GM21576 (cell line): ENCODE measurements around the gene PRR5L.
A peak's percentile ranks its signal among the peaks of the same experiment; 100 is the strongest.
"Not testable (repeated sequence)": the region's sequence is repeated elsewhere in the genome, so short reads cannot be mapped to it uniquely, and the experiment has no call there.

Experiments
- ATAC-seq: cut with Tn5 transposase; IDR thresholded peaks from one replicate; pipeline ENCODE4 v1.9.1; 2021; ENCODE audit warnings: mild to moderate bottlenecking, moderate library complexity; ENCODE audit not compliant: unreplicated experiment

Gene PRR5L

DNA sequence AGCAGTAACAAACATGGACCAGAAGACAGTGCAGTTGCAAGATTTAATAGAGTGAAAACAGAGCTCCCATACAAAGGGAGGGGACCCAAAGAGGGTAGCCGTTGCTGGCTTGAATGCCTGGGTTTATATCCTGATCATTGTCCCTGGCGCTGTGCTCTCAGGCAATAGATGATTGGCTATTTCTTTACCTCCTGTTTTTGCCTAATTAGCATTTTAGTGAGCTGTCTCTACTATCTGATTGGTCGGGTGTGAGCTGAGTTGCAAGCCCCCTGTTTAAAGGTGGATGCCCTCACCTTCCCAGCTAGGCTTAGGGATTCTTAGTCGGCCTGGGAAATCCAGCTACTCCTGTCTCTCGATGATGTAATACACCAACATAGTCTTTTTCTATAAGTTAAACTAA, 29.3 kb downstream of the PRR5L start:
- ATAC-seq, result not testable (repeated sequence)

DNA sequence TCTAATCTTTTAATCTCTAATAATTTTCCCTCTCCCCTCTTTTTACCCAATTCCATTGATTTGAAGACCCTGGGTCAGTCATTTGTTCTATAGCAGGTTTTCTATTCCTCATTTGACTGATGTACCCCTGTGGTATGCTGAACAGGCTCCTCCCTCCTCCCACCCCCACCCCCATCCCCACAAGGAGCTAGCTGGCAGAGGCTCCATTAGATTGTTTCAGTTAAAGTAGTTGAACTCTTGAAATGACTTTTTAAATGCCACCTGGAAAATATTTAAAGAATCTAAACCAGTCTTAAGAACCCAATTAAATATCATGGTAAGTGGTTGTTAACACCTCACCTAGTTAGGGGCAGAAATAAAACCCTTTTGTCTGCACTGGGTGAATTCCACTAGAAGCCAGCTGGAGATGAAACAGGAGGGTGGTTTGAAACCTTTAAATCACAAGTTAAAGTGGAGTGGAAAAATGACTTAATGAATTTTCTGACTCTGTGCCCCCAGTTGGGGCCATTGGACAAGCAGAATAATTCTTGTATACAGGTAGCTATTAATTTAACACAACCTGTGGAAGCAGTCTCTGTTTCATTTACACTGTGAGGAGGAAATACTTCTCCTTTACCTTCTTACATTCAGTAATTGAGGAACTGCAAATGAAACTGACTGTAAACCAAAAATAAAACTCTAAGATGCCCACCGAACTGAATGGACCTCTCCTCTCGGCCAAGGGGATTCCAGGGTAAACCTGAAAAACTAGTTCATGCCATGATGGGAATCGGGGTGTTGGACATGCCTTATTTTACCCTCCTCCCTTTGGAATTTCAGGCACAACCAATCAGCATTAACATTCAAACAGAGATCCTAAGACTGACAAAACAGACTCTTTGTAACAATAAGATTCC, 30.7 kb downstream of the PRR5L start:
- peak; percentile 88 for ATAC-seq

DNA sequence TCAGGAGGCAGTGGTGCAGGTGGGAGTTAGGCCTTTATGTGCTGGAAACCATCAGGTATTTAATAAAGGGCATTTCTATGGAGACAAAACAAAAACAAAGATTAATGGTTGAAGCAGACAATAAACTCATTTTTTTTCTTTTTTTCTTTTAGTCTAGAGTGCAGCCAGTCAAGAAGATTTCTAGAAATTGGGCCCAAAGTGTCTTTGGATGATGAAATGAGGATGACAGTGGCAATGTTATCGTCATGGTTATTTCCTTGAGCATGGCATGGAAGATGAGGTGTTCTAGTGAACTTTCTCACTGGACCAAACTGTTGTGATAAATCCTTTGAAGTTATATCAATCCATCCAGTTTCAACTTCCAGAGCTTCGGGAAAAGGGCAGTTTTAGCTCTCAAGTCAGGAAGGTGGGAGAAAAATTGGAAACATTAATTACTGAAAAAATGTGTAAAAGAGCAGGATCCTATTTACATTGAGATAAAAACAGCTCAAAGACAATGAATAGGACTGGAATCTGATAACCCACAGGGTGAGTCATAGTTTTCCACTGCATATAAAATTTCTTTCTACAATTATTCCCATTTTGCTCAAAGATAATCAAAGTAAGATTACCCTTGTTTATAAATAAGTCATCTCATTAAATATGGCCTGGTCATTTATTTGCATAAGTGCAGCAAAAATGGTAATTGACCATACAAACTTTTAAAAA, 33.0 kb downstream of the PRR5L start:
- ATAC-seq, result no peak

- no peak for ATAC-seq
Measured at GRCh38 chr11:36330411-36330810, 34.3 kb downstream of the PRR5L start.

- no peak for ATAC-seq
Measured at GRCh38 chr11:36333468-36333867, 37.4 kb downstream of the PRR5L start.

- no peak for ATAC-seq
Measured at GRCh38 chr11:36333897-36334296, 37.8 kb downstream of the PRR5L start.

DNA sequence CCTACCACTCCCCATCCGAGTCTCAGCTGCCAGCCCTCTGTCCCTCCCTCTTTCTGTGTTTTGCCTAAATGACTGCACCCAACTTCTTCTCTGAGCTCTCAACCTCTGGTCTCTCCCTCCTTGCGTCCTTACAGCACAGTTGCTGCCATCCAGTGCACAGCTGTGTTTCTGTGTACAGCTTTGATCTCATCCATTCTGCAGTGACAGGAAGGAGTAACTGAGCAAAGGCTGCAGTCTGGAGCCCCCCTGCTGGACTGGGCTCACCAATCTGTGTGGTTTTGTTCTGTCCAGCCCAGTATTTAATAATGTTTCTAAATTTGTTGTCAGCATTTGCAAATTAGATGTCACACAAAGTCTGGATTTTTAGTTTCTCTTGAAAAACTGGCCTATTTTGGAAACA, 43.8 kb downstream of the PRR5L start:
- ATAC-seq, result no peak

- ATAC-seq, result no peak
Measured at GRCh38 chr11:36340897-36341296, 44.8 kb downstream of the PRR5L start.

- ATAC-seq, result no peak
Measured at GRCh38 chr11:36341915-36342314, 45.8 kb downstream of the PRR5L start.

GRCh38 chr11:36342327-36342726, 46.2 kb downstream of the PRR5L start:
- ATAC-seq, result no peak

GRCh38 chr11:36343436-36343835, 47.3 kb downstream of the PRR5L start:
- ATAC-seq, result no peak

- no peak for ATAC-seq
Measured at GRCh38 chr11:36345084-36345511, 49.0 kb downstream of the PRR5L start.

DNA sequence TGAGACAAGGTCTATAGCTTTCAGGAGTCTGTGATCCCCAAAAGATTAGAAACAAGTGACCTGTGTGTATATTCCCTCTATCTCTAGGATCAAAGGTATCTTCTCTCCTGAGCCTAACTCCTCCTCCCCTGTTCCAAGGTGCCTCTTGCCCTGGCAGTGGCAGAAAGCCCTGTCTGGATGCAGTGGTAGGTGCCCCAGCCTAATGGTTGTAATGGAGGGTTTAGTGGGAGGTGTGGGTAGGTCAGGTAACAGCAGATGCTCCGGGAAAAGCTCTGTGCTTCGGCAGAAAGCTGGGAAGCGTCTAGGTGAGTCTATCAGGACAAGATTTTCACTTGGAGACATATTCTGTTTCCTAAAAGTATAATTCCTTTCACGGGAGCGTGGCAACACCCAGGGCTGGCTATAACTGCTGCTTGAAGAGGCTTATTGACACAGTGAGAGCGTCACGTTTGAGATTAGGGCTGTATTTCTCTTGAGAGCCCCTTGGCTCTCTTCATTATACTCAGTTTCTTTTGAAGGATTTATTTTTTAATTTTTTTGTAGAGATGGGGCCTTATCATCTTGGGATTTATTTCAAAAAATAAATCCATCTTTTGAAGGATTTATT, 49.5 kb downstream of the PRR5L start:
- no peak for ATAC-seq

DNA sequence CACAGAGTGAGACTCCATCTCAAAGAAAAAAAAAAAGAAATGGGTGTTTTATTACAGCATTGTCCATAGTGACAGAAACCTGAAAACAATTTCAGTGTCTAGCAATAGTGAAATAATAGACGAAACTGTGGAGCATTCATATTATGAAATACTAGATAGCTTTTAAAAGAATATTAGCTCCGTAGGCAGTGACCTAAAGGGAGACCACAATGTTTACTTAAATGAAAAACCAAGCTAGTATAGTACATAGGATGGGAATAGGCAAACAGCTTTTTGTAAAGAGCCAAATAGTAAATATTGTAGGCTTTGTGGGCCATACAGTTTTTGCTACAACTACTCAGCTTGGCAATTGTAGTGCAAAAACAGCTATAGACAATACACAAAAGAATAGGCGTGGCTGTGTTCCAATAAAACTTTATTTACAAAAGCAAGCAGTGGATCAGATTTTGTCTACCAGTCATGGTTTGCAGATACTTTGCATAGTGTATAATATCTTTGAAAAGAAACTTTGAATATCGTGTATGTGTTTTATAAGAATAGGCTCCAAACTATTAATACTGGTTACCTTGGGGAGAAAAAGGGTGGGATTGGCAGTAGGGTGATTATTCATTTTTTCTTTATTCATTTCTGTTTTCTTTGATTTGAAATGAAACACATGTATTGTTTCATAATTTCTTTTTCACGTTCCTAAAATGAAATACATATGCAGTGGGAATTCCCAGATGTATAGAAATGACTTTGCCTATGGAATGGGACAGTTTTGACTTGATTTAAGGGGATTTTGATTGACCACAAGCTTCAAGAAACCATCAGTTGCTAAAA, 50.7 kb downstream of the PRR5L start:
- ATAC-seq, result no peak

GRCh38 chr11:36347384-36347906, 51.4 kb downstream of the PRR5L start:
- no peak for ATAC-seq

GRCh38 chr11:36349351-36350136, 53.5 kb downstream of the PRR5L start:
- no peak for ATAC-seq

- ATAC-seq, result no peak
Measured at GRCh38 chr11:36350137-36350513, 54.0 kb downstream of the PRR5L start.

- no peak for ATAC-seq
Measured at GRCh38 chr11:36352922-36353321, 56.8 kb downstream of the PRR5L start.

- ATAC-seq, result peak; percentile 88
Measured at GRCh38 chr11:36354221-36355003, 58.3 kb downstream of the PRR5L start.
